HCT116 (cell line): ENCODE results near the gene YKT6. TPM values are rescaled to one million over a fixed set of nuclear protein-coding genes. Genes with fewer than 3 reads are reported as not detected.

Experiments used
- ATAC-seq: fragments of 200-7000 bp; cut with Tn5 transposase; 2 replicates; pipeline ENCODE4 v1.9.1; 2020; ENCODE audit warnings: mild to moderate bottlenecking, moderate library complexity
- BruUV-seq: library from RNA; stranded (reverse); fragments of 400-500 nt; replicated peaks from 2 replicates; lab custom pipeline; 2021; lab: Mats Ljungman, UMichigan
- CTCF ChIA-PET: fragments of 300-600 bp; sonication (Branson Sonifier 250); formaldehyde crosslinking; loops from one replicate; lab custom pipeline; 2021; ENCODE audit warnings: antibody characterized with exemption; lab: Charles Lee
- POLR2A ChIA-PET: fragments of 300-600, 350-600 bp; sonication (Branson Sonifier 250); formaldehyde crosslinking; loops from one replicate; lab custom pipeline; 2021; ENCODE audit warnings: antibody characterized with exemption; lab: Charles Lee
- RAD21 ChIA-PET, 2 experiments: fragments of 300-600 bp; sonication (Branson Sonifier 250); formaldehyde crosslinking; loops; one replicate each; lab custom pipeline; 2023; ENCODE audit warnings: low total read pairs in 2 of 2; ENCODE audit not compliant: uncharacterized antibody in 2 of 2, unreplicated experiment in 2 of 2, low non-redundant PET in 1 of 2; lab: Charles Lee
- DNase-seq: peaks from one replicate; pipeline ENCODE4 v3.0.0-alpha.2; 2010; ENCODE audit warnings: low read depth, low spot score
- H2AFZ ChIP-seq: fragments of 200-600 bp; shearing (Covaris generic), sonication (generic); 2 replicates; pipeline ENCODE4 v1.6.1; 2017; ENCODE audit warnings: low read depth, mixed run types, mixed read lengths, antibody characterized with exemption, low read length; ENCODE audit not compliant: poor library complexity, severe bottlenecking
- H3K27ac ChIP-seq: 2 replicates; pipeline ENCODE4 v1.5.1; 2012; ENCODE audit warnings: low read depth, low read length
- H3K27me3 ChIP-seq: fragments of 200-600 bp; sonication (generic); 2 replicates; pipeline ENCODE4 v1.6.1; 2016; ENCODE audit warnings: mixed run types, low read length, mixed read lengths; ENCODE audit not compliant: insufficient read depth
- H3K36me3 ChIP-seq, 2 experiments: fragments of 200-500 bp in 1 of 2; fragments of 200-600 bp in 1 of 2; sonication (Bioruptor generic) in 1 of 2; sonication (generic) in 1 of 2; 2 replicates each; pipeline versions ENCODE4 v1.5.1 to v1.6.1; 2014 to 2016; ENCODE audit warnings: low read length in 2 of 2, inconsistent platforms in 1 of 2, mixed read lengths in 1 of 2, mixed run types in 1 of 2; ENCODE audit not compliant: insufficient read depth in 2 of 2, control insufficient read depth in 1 of 2
- H3K4me1 ChIP-seq, 2 experiments: fragments of 200-600 bp in 1 of 2; sonication (generic) in 1 of 2; 2 replicates each; pipeline versions ENCODE4 v1.5.1 to v1.6.1; 2012 to 2017; ENCODE audit warnings: low read length in 2 of 2, inconsistent platforms in 1 of 2, mild to moderate bottlenecking in 1 of 2, mixed read lengths in 1 of 2, mixed run types in 1 of 2, moderate library complexity in 1 of 2; ENCODE audit not compliant: insufficient read depth in 2 of 2, control insufficient read depth in 1 of 2
- H3K4me2 ChIP-seq: fragments of 200-600 bp; sonication (generic); 2 replicates; pipeline ENCODE4 v1.6.1; 2017; ENCODE audit warnings: mixed run types, low read length, mixed read lengths
- H3K4me3 ChIP-seq, 2 experiments: fragments of 200-600 bp in 1 of 2; sonication (generic) in 1 of 2; replicated peaks in 1 of 2; 2 replicates each; pipeline ENCODE4 v1.5.1; 2011 to 2016; ENCODE audit warnings: low read length in 2 of 2, control low read depth in 1 of 2, low read depth in 1 of 2, mild to moderate bottlenecking in 1 of 2, mixed read lengths in 1 of 2, mixed run types in 1 of 2
- H3K79me2 ChIP-seq: fragments of 200-600 bp; sonication (generic); 2 replicates; pipeline ENCODE4 v1.6.1; 2017; ENCODE audit warnings: mild to moderate bottlenecking, mixed run types, low read length, moderate library complexity, mixed read lengths; ENCODE audit not compliant: insufficient read depth
- H3K9ac ChIP-seq: fragments of 200-600 bp; sonication (generic); 2 replicates; pipeline ENCODE4 v1.6.1; 2016; ENCODE audit warnings: low read length, mixed read lengths
- H3K9me2 ChIP-seq: fragments of 200-600 bp; sonication (generic), shearing (Covaris generic); 2 replicates; pipeline ENCODE4 v1.6.1; 2017; ENCODE audit warnings: mixed run types, mild to moderate bottlenecking, moderate library complexity; ENCODE audit not compliant: insufficient read depth
- H3K9me3 ChIP-seq, 2 experiments: fragments of 200-500 bp in 1 of 2; fragments of 200-600 bp in 1 of 2; sonication (Bioruptor generic) in 1 of 2; sonication (generic) in 1 of 2; 2 replicates each; pipeline ENCODE4 v1.6.1; 2014 to 2017; ENCODE audit warnings: low read length in 2 of 2, mixed read lengths in 2 of 2, inconsistent platforms in 1 of 2, low read depth in 1 of 2, mild to moderate bottlenecking in 1 of 2, mixed run types in 1 of 2, moderate library complexity in 1 of 2; ENCODE audit not compliant: control insufficient read depth in 1 of 2, insufficient read depth in 1 of 2
- H4K20me1 ChIP-seq: fragments of 200-600 bp; sonication (generic), shearing (Covaris generic); 2 replicates; pipeline ENCODE4 v1.6.1; 2017; ENCODE audit warnings: mixed run types, mild to moderate bottlenecking, moderate library complexity; ENCODE audit not compliant: insufficient read depth
- ATF3 ChIP-seq: IDR thresholded peaks from 2 replicates; pipeline ENCODE4 v1.6.1; 2012
- CEBPB ChIP-seq: IDR thresholded peaks from 2 replicates; pipeline ENCODE4 v1.6.1; 2012; ENCODE audit warnings: low read depth
- CTCF ChIP-seq, 3 experiments: fragments of 200-600 bp in 1 of 3; sonication (generic) in 1 of 3; IDR thresholded peaks in 2 of 3; conservative IDR thresholded peaks in 1 of 3; 2 replicates each; pipeline ENCODE4 v1.5.1; 2012 to 2017; ENCODE audit warnings: low read depth in 2 of 3, low read length in 2 of 3, antibody characterized with exemption in 1 of 3, borderline replicate concordance in 1 of 3, control low read depth in 1 of 3, mild to moderate bottlenecking in 1 of 3, mixed read lengths in 1 of 3, mixed run types in 1 of 3, moderate library complexity in 1 of 3; ENCODE audit not compliant: insufficient read depth in 1 of 3
- EGR1 ChIP-seq: IDR thresholded peaks from 2 replicates; pipeline ENCODE4 v1.6.1; 2012; ENCODE audit warnings: low read depth
- ELF1 ChIP-seq: IDR thresholded peaks from 2 replicates; pipeline ENCODE4 v1.6.1; 2012; ENCODE audit warnings: low read depth, borderline replicate concordance
- EZH2 ChIP-seq: fragments of 200-600 bp; sonication (generic); IDR thresholded peaks from 2 replicates; pipeline ENCODE4 v1.6.1; 2017; ENCODE audit warnings: antibody characterized with exemption, mixed run types
- EZH2phosphoT487 ChIP-seq: fragments of 200-600 bp; IDR thresholded peaks from 2 replicates; pipeline ENCODE4 v1.6.1; 2018; ENCODE audit warnings: antibody characterized with exemption, borderline replicate concordance
- FOSL1 ChIP-seq: IDR thresholded peaks from 2 replicates; pipeline ENCODE4 v1.6.1; 2012; ENCODE audit warnings: low read depth
- JUND ChIP-seq: IDR thresholded peaks from 2 replicates; pipeline ENCODE4 v1.6.1; 2012
- POLR2A ChIP-seq: IDR thresholded peaks from 2 replicates; pipeline ENCODE4 v1.7.0; 2011; ENCODE audit warnings: borderline replicate concordance; ENCODE audit not compliant: insufficient read depth, insufficient read length; ENCODE audit errors: extremely low read depth
- RAD21 ChIP-seq: IDR thresholded peaks from 2 replicates; pipeline ENCODE4 v1.6.1; 2012; ENCODE audit warnings: low read depth, mild to moderate bottlenecking
- SIN3A ChIP-seq: IDR thresholded peaks from 2 replicates; pipeline ENCODE4 v1.6.1; 2012; ENCODE audit warnings: low read depth
- SP1 ChIP-seq: IDR thresholded peaks from 2 replicates; pipeline ENCODE4 v1.6.1; 2012; ENCODE audit warnings: low read depth
- YY1 ChIP-seq: IDR thresholded peaks from 2 replicates; pipeline ENCODE4 v1.6.1; 2011; ENCODE audit warnings: low read length, low read depth, moderate library complexity, mild to moderate bottlenecking; ENCODE audit not compliant: insufficient replicate concordance; ENCODE audit errors: extremely low read depth
- ZFX ChIP-seq: fragments of 450-650 bp; IDR thresholded peaks from 2 replicates; pipeline ENCODE4 v1.6.1; 2017
- intact Hi-C: fragments of 100-400 bp; cut with micrococcal nuclease; formaldehyde crosslinking; loops from 2 replicates; pipeline ENCODE4 v1.10.0; 2022
- total RNA-seq: library from RNA; stranded (reverse); gene quantifications from one replicate; pipeline ENCODE4 v1.2.1, GENCODE V29; 2021; ENCODE audit not compliant: unreplicated experiment
- TF ChIP-seq, protein P1 (sequence below): IDR thresholded peaks from 2 replicates; pipeline ENCODE4 v1.6.1; 2011; ENCODE audit warnings: mild to moderate bottlenecking, low read length, moderate library complexity; ENCODE audit not compliant: insufficient replicate concordance; ENCODE audit errors: extremely low read depth
- TF ChIP-seq, protein P2 (sequence below): IDR thresholded peaks from 2 replicates; pipeline ENCODE4 v1.6.1; 2012
- TF ChIP-seq, protein P3 (sequence below): IDR thresholded peaks from 2 replicates; pipeline ENCODE4 v1.6.1; 2012; ENCODE audit warnings: low read depth

YKT6 gene
- total RNA-seq, 1 experiment from 2014 or later, result 84.8 TPM

DNA sequence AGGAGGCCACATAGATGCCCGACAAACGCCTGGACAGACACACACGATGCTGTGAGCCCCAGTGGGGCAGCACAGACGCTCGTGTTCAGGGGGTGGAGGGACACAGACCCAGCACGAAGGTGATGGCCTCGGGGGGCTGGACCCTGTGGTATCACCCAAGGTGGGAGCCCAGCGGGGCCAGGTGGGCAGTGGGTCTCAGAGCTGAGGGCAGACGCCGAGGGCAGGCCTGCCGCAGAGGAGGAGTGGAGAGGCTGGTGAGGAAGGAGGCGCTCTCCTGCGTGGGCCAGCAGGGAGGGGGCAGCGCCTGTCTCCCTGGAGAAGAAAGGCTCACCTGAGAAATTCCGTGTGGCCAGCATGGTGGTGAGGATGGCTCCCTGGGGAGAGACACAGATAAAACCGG lies 39.6 kb downstream of the YKT6 start:
- CTCF ChIA-PET, result interaction anchor here (0.6 to 1.5 kb wide), 12 partner anchors 17 to 325 kb away, joined by 3 to 21 read pairs (median 4); no protein-coding TSS in a partner anchor
- no peaks in the 10 kb centered on the region for H4K20me1 ChIP-seq
- H3K36me3 ChIP-seq, result no peaks in the 10 kb centered on the region
- POLR2A ChIA-PET, result no interaction called here
- DNase-seq (no peak), ATAC-seq (no peak)
- TF ChIP-seq ATF3, result no peak
- TF ChIP-seq EZH2, result no peak
- no peak for TF ChIP-seq EZH2phosphoT487
- TF ChIP-seq POLR2A, result no peak
- TF ChIP-seq RAD21, result no peak
- no peak for TF ChIP-seq JUND
- no peak for TF ChIP-seq SIN3A
- no peak for TF ChIP-seq YY1
- TF ChIP-seq FOSL1, result no peak
- TF ChIP-seq CTCF (IDR thresholded peaks at IDR 0.05 in 2 of 3, conservative IDR thresholded peaks at IDR 0.05 in 1 of 3; ENCODE audit: borderline replicate concordance in 1 of 3, insufficient read depth in 1 of 3, low read depth in 2 of 3, low read length in 2 of 3), result no peak
- TF ChIP-seq, protein P1, sequence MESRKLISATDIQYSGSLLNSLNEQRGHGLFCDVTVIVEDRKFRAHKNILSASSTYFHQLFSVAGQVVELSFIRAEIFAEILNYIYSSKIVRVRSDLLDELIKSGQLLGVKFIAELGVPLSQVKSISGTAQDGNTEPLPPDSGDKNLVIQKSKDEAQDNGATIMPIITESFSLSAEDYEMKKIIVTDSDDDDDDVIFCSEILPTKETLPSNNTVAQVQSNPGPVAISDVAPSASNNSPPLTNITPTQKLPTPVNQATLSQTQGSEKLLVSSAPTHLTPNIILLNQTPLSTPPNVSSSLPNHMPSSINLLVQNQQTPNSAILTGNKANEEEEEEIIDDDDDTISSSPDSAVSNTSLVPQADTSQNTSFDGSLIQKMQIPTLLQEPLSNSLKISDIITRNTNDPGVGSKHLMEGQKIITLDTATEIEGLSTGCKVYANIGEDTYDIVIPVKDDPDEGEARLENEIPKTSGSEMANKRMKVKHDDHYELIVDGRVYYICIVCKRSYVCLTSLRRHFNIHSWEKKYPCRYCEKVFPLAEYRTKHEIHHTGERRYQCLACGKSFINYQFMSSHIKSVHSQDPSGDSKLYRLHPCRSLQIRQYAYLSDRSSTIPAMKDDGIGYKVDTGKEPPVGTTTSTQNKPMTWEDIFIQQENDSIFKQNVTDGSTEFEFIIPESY, result no peak
- TF ChIP-seq, protein P2, sequence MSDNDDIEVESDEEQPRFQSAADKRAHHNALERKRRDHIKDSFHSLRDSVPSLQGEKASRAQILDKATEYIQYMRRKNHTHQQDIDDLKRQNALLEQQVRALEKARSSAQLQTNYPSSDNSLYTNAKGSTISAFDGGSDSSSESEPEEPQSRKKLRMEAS, result no peak
- no peak for TF ChIP-seq EGR1
- TF ChIP-seq SP1, result no peak
- TF ChIP-seq, protein P3, sequence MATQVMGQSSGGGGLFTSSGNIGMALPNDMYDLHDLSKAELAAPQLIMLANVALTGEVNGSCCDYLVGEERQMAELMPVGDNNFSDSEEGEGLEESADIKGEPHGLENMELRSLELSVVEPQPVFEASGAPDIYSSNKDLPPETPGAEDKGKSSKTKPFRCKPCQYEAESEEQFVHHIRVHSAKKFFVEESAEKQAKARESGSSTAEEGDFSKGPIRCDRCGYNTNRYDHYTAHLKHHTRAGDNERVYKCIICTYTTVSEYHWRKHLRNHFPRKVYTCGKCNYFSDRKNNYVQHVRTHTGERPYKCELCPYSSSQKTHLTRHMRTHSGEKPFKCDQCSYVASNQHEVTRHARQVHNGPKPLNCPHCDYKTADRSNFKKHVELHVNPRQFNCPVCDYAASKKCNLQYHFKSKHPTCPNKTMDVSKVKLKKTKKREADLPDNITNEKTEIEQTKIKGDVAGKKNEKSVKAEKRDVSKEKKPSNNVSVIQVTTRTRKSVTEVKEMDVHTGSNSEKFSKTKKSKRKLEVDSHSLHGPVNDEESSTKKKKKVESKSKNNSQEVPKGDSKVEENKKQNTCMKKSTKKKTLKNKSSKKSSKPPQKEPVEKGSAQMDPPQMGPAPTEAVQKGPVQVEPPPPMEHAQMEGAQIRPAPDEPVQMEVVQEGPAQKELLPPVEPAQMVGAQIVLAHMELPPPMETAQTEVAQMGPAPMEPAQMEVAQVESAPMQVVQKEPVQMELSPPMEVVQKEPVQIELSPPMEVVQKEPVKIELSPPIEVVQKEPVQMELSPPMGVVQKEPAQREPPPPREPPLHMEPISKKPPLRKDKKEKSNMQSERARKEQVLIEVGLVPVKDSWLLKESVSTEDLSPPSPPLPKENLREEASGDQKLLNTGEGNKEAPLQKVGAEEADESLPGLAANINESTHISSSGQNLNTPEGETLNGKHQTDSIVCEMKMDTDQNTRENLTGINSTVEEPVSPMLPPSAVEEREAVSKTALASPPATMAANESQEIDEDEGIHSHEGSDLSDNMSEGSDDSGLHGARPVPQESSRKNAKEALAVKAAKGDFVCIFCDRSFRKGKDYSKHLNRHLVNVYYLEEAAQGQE, result no peak
- TF ChIP-seq ZFX, result no peak
- TF ChIP-seq ELF1, result no peak
- no peak for TF ChIP-seq CEBPB
- H3K4me1 ChIP-seq, result peaks cover 0 to 5% of the 10 kb centered on the region in 2 experiments; a peak in 1 of 4 replicates
- RAD21 ChIA-PET, result interaction anchor here (0.7 to 1.1 kb wide), 3 partner anchors 37 to 325 kb away, joined by 3 to 4 read pairs (median 3); no protein-coding TSS in a partner anchor
- H3K79me2 ChIP-seq, result no peaks in the 10 kb centered on the region
- H3K4me2 ChIP-seq, result no peak overlapping the region
- no peak overlapping the region for H2AFZ ChIP-seq
- no peak overlapping the region for H3K9ac ChIP-seq
- H3K4me3 ChIP-seq, result no peak overlapping the region
- intact Hi-C loops, result loop anchor here (2.0 to 5.0 kb wide), 2 partner anchors 66 to 897 kb away; no protein-coding TSS in a partner anchor
- no peaks in the 10 kb centered on the region for H3K9me3 ChIP-seq
- H3K27ac ChIP-seq, result no peak overlapping the region
- no peaks in the 10 kb centered on the region for H3K9me2 ChIP-seq
- no peaks in the 10 kb centered on the region for H3K27me3 ChIP-seq
- no TSS peak for BruUV-seq
